Liver (tissue), 9 donors: ENCODE data around the gene FILIP1L. TPM values are rescaled to one million over a fixed set of nuclear protein-coding genes. Genes with fewer than 3 reads are reported as not detected.

Source experiments
- DNase-seq: peaks from one replicate; pipeline ENCODE4 v3.0.0-alpha.2; 2017; ENCODE audit warnings: low spot score
- H3K27ac ChIP-seq, 2 donors: one replicate each; pipeline ENCODE4 v1.7.0; 2013; ENCODE audit warnings: inconsistent platforms in 2 of 2, low read length in 2 of 2, control low read depth in 1 of 2, low read depth in 1 of 2, mild to moderate bottlenecking in 1 of 2
- H3K27me3 ChIP-seq, 4 donors: one replicate each; pipeline versions ENCODE4 v1.6.1 to v1.7.0; 2013; ENCODE audit warnings: low read length in 3 of 4, inconsistent platforms in 1 of 4, mild to moderate bottlenecking in 1 of 4, moderate library complexity in 1 of 4; ENCODE audit not compliant: control insufficient read depth in 4 of 4, insufficient read depth in 4 of 4
- H3K36me3 ChIP-seq, 4 donors: one replicate each; pipeline versions ENCODE4 v1.6.1 to v1.7.0; 2013; ENCODE audit warnings: low read length in 3 of 4, mild to moderate bottlenecking in 3 of 4, low read depth in 1 of 4, moderate library complexity in 1 of 4; ENCODE audit not compliant: control insufficient read depth in 4 of 4, insufficient read depth in 3 of 4
- H3K4me1 ChIP-seq, 4 donors: one replicate each; pipeline versions ENCODE4 v1.6.1 to v1.7.0; 2013; ENCODE audit warnings: low read length in 3 of 4, mild to moderate bottlenecking in 3 of 4, moderate library complexity in 1 of 4; ENCODE audit not compliant: control insufficient read depth in 4 of 4, insufficient read depth in 4 of 4
- H3K4me3 ChIP-seq, 3 donors: one replicate each; pipeline versions ENCODE4 v1.6.1 to v1.7.0; 2013; ENCODE audit warnings: low read length in 3 of 3, control low read depth in 1 of 3, low read depth in 1 of 3, mild to moderate bottlenecking in 1 of 3
- H3K9ac ChIP-seq, 2 donors: one replicate each; pipeline ENCODE4 v1.7.0; 2013; ENCODE audit warnings: low read length in 2 of 2, mild to moderate bottlenecking in 2 of 2, moderate library complexity in 2 of 2, control low read depth in 1 of 2, low read depth in 1 of 2
- H3K9me3 ChIP-seq, 4 donors: one replicate each; pipeline versions ENCODE4 v1.6.1 to v1.7.0; 2013; ENCODE audit warnings: low read length in 3 of 4; ENCODE audit not compliant: control insufficient read depth in 4 of 4
- EGR1 ChIP-seq, 2 donors: IDR thresholded peaks; 2 replicates each; pipeline ENCODE4 v1.6.1; 2016 to 2018; ENCODE audit warnings: antibody characterized with exemption in 2 of 2, low read depth in 2 of 2
- FOXA1 ChIP-seq: IDR thresholded peaks from 2 replicates; pipeline ENCODE4 v1.6.1; 2016; ENCODE audit warnings: antibody characterized with exemption
- FOXA2 ChIP-seq: IDR thresholded peaks from 2 replicates; pipeline ENCODE4 v1.6.1; 2016; ENCODE audit warnings: antibody characterized with exemption
- GABPA ChIP-seq, 2 donors: IDR thresholded peaks in 1 of 2; conservative IDR thresholded peaks in 1 of 2; 2 replicates each; pipeline ENCODE4 v1.6.1; 2016; ENCODE audit warnings: antibody characterized with exemption in 2 of 2, mild to moderate bottlenecking in 1 of 2, moderate library complexity in 1 of 2
- HNF4A ChIP-seq, 2 donors: conservative IDR thresholded peaks; 2 replicates each; pipeline ENCODE4 v1.6.1; 2016; ENCODE audit warnings: antibody characterized with exemption in 2 of 2, mild to moderate bottlenecking in 2 of 2
- HNF4G ChIP-seq: IDR thresholded peaks from 2 replicates; pipeline ENCODE4 v1.6.1; 2016; ENCODE audit warnings: antibody characterized with exemption
- JUND ChIP-seq, 2 donors: IDR thresholded peaks; 2 replicates each; pipeline ENCODE4 v1.6.1; 2016; ENCODE audit warnings: antibody characterized with exemption in 2 of 2
- NR2F2 ChIP-seq: IDR thresholded peaks from 2 replicates; pipeline ENCODE4 v1.6.1; 2016; ENCODE audit warnings: antibody characterized with exemption
- RXRA ChIP-seq, 2 donors: IDR thresholded peaks; 2 replicates each; pipeline ENCODE4 v1.6.1; 2017 to 2018; ENCODE audit warnings: antibody characterized with exemption in 2 of 2, mild to moderate bottlenecking in 1 of 2
- SP1 ChIP-seq: IDR thresholded peaks from 2 replicates; pipeline ENCODE4 v1.6.1; 2018; ENCODE audit warnings: antibody characterized with exemption, mild to moderate bottlenecking
- TAF1 ChIP-seq: conservative IDR thresholded peaks from 2 replicates; pipeline ENCODE4 v1.6.1; 2016; ENCODE audit warnings: antibody characterized with exemption, mild to moderate bottlenecking
- YY1 ChIP-seq: IDR thresholded peaks from 2 replicates; pipeline ENCODE4 v1.6.1; 2016; ENCODE audit warnings: antibody characterized with exemption, mild to moderate bottlenecking
- WGBS: extraction: QIAGEN DNeasy Blood & Tissue Kit; methylation state at CpG from one replicate; pipeline ENCODE4 v1.1.7; 2013; 5-methylcytosine and 5-hydroxymethylcytosine counted together
- polyA plus RNA-seq, 2 donors: library from polyadenylated mRNA; stranded (reverse) in 1 of 2; unstranded in 1 of 2; fragments of 200-250 nt in 1 of 2; fragments of >200 nt in 1 of 2; fragmentation: Nextera tagmentation in 1 of 2; extraction: Ambion mirVana in 1 of 2; gene quantifications; one replicate each; pipeline versions ENCODE4 v1.2.1 to v1.2.3, GENCODE V29; 2013 to 2015
- total RNA-seq, 2 donors: library from RNA; depleted of rRNA; stranded (reverse); fragments of >200 nt; gene quantifications; one replicate each; pipeline ENCODE4 v1.2.3, GENCODE V29; 2014
- TF ChIP-seq, protein P1 (sequence below): IDR thresholded peaks from 2 replicates; pipeline ENCODE4 v1.6.1; 2016; ENCODE audit warnings: antibody characterized with exemption
- TF ChIP-seq, protein P2 (sequence below): fragments of 150-350 bp; IDR thresholded peaks from 2 replicates; pipeline ENCODE4 v1.5.1; 2017; ENCODE audit warnings: improper control_type of control experiment, low read depth, low read length; ENCODE audit not compliant: missing input control
- TF ChIP-seq, protein P3 (sequence below): IDR thresholded peaks from 2 replicates; pipeline ENCODE4 v1.6.1; 2016; ENCODE audit warnings: antibody characterized with exemption
- TF ChIP-seq, protein P4 (sequence below): IDR thresholded peaks from 2 replicates; pipeline ENCODE4 v1.6.1; 2016; ENCODE audit warnings: antibody characterized with exemption
- TF ChIP-seq, protein P5 (sequence below): IDR thresholded peaks from 2 replicates; pipeline ENCODE4 v1.6.1; 2016; ENCODE audit warnings: antibody characterized with exemption, mild to moderate bottlenecking
- donor health status: healthy.
- donor health status: healthy.
- donor health status: healthy.
- donor health status: healthy.
- donor health status: healthy.

FILIP1L gene
- total and polyA plus RNA-seq, 4 donors, result 1.4 to 6.5 (median 1.9) TPM

DNA sequence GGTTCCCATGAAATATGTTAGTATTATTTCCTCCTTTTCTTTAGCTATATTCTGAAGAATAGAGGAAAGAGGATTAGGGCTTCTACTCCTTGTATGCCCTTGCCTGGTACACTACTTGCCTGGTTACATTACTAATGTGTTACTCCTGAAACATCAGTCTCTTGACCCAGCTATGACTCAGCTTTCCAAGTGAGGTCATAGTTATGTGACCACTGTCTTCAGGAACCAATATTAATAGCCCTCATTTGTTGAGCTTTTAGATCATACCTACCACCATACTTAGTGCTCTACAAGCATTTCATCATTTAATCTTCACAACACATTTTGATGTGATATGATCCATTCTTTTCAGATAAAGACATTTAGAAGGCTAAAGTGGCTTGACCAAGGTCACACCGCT lies 236.3 kb downstream of the FILIP1L start:
- DNase-seq, result no peak
- Histone ChIP-seq H3K4me3 (no peak overlapping the region), H3K9me3 (no peaks in the 10 kb centered on the region), H3K27me3 (no peaks in the 10 kb centered on the region), H3K27ac (no peak overlapping the region), H3K9ac (no peak overlapping the region), H3K36me3 (no peaks in the 10 kb centered on the region), H3K4me1 (peaks cover 0 to 10% (median 2%) of the 10 kb centered on the region in 4 donors)
- WGBS, result 97% methylated on average over 1 of the region's 1 CpG
- no peak for TF ChIP-seq HNF4G
- TF ChIP-seq, protein P1, sequence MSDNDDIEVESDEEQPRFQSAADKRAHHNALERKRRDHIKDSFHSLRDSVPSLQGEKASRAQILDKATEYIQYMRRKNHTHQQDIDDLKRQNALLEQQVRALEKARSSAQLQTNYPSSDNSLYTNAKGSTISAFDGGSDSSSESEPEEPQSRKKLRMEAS, result no peak
- no peak for TF ChIP-seq GABPA (IDR thresholded peaks at IDR 0.05 in 1 of 2, conservative IDR thresholded peaks at IDR 0.05 in 1 of 2)
- no peak for TF ChIP-seq FOXA2
- TF ChIP-seq, protein P2, sequence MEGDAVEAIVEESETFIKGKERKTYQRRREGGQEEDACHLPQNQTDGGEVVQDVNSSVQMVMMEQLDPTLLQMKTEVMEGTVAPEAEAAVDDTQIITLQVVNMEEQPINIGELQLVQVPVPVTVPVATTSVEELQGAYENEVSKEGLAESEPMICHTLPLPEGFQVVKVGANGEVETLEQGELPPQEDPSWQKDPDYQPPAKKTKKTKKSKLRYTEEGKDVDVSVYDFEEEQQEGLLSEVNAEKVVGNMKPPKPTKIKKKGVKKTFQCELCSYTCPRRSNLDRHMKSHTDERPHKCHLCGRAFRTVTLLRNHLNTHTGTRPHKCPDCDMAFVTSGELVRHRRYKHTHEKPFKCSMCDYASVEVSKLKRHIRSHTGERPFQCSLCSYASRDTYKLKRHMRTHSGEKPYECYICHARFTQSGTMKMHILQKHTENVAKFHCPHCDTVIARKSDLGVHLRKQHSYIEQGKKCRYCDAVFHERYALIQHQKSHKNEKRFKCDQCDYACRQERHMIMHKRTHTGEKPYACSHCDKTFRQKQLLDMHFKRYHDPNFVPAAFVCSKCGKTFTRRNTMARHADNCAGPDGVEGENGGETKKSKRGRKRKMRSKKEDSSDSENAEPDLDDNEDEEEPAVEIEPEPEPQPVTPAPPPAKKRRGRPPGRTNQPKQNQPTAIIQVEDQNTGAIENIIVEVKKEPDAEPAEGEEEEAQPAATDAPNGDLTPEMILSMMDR, result no peak
- TF ChIP-seq, protein P3, sequence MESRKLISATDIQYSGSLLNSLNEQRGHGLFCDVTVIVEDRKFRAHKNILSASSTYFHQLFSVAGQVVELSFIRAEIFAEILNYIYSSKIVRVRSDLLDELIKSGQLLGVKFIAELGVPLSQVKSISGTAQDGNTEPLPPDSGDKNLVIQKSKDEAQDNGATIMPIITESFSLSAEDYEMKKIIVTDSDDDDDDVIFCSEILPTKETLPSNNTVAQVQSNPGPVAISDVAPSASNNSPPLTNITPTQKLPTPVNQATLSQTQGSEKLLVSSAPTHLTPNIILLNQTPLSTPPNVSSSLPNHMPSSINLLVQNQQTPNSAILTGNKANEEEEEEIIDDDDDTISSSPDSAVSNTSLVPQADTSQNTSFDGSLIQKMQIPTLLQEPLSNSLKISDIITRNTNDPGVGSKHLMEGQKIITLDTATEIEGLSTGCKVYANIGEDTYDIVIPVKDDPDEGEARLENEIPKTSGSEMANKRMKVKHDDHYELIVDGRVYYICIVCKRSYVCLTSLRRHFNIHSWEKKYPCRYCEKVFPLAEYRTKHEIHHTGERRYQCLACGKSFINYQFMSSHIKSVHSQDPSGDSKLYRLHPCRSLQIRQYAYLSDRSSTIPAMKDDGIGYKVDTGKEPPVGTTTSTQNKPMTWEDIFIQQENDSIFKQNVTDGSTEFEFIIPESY, result no peak
- no peak for TF ChIP-seq RXRA (IDR thresholded peaks at IDR 0.05)

DNA sequence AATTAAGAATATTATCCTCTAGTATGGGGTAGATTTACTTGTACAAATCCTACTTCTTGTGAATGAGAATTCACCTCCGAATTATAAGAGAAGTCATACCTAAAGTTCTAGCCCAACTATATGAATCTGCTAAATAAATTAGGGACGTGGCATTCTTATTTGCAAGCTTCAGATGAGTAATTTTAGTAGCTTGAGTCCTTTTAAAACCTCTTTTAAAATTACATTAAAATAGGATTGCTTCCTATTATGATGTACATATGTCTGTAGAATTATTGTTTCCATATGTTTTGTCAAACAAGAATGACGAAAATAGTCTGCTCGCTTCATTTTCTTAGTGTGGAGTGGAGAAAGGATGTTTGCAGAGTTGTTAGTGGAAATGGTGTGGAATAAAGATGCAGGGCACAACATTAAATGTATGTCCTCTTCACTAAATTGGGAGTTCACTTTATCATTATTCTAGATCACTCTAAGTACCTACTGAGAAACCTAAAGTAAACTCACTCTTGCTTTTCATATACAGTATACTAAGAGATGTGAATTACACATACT lies 237.2 kb downstream of the FILIP1L start:
- TF ChIP-seq TAF1 (no peak), NR2F2 (no peak), EGR1 (IDR thresholded peaks at IDR 0.05; ENCODE audit: low read depth in 2 of 2) (no peak), RXRA (IDR thresholded peaks at IDR 0.05) (no peak), SP1 (no peak), FOXA1 (no peak), GABPA (IDR thresholded peaks at IDR 0.05 in 1 of 2, conservative IDR thresholded peaks at IDR 0.05 in 1 of 2) (no peak), HNF4A (conservative IDR thresholded peaks at IDR 0.05) (no peak), JUND (IDR thresholded peaks at IDR 0.05) (no peak), HNF4G (no peak), YY1 (no peak), FOXA2 (no peak)
- TF ChIP-seq, protein P3, result no peak
- TF ChIP-seq, protein P4, sequence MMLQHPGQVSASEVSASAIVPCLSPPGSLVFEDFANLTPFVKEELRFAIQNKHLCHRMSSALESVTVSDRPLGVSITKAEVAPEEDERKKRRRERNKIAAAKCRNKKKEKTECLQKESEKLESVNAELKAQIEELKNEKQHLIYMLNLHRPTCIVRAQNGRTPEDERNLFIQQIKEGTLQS, result no peak
- TF ChIP-seq, protein P1, result no peak
- TF ChIP-seq, protein P5, sequence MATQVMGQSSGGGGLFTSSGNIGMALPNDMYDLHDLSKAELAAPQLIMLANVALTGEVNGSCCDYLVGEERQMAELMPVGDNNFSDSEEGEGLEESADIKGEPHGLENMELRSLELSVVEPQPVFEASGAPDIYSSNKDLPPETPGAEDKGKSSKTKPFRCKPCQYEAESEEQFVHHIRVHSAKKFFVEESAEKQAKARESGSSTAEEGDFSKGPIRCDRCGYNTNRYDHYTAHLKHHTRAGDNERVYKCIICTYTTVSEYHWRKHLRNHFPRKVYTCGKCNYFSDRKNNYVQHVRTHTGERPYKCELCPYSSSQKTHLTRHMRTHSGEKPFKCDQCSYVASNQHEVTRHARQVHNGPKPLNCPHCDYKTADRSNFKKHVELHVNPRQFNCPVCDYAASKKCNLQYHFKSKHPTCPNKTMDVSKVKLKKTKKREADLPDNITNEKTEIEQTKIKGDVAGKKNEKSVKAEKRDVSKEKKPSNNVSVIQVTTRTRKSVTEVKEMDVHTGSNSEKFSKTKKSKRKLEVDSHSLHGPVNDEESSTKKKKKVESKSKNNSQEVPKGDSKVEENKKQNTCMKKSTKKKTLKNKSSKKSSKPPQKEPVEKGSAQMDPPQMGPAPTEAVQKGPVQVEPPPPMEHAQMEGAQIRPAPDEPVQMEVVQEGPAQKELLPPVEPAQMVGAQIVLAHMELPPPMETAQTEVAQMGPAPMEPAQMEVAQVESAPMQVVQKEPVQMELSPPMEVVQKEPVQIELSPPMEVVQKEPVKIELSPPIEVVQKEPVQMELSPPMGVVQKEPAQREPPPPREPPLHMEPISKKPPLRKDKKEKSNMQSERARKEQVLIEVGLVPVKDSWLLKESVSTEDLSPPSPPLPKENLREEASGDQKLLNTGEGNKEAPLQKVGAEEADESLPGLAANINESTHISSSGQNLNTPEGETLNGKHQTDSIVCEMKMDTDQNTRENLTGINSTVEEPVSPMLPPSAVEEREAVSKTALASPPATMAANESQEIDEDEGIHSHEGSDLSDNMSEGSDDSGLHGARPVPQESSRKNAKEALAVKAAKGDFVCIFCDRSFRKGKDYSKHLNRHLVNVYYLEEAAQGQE, result no peak
- Histone ChIP-seq H3K4me3 (no peak overlapping the region), H3K9me3 (no peaks in the 10 kb centered on the region), H3K36me3 (no peaks in the 10 kb centered on the region), H3K27ac (peak overlapping the region in 1 of 2 donors; percentile 84), H3K9ac (no peak overlapping the region), H3K4me1 (peaks cover 0 to 10% (median 2%) of the 10 kb centered on the region in 4 donors), H3K27me3 (no peaks in the 10 kb centered on the region)
- DNase-seq, result no peak
- 92% methylated on average over 4 of the region's 4 CpGs for WGBS
